Endothelial cell of umbilical vein (primary cell): ENCODE measurements around the gene FILIP1.

ENCODE experiments used
- EZH2 ChIP-seq: IDR thresholded peaks from 2 replicates; pipeline ENCODE4 v1.6.1; 2012; ENCODE audit warnings: borderline replicate concordance, low read depth, mild to moderate bottlenecking, moderate library complexity, low read length, inconsistent platforms; ENCODE audit not compliant: severe bottlenecking
- FOS ChIP-seq: IDR thresholded peaks from 2 replicates; pipeline ENCODE4 v1.6.1; 2011; ENCODE audit warnings: mild to moderate bottlenecking, low read length, moderate library complexity, borderline replicate concordance; ENCODE audit not compliant: insufficient read depth
- JUN ChIP-seq: IDR thresholded peaks from 2 replicates; pipeline ENCODE4 v1.6.1; 2011; ENCODE audit warnings: borderline replicate concordance, low read depth; ENCODE audit not compliant: insufficient read length, insufficient read depth
- MYC ChIP-seq: IDR thresholded peaks from one replicate; pipeline ENCODE4 v1.6.1; 2011; ENCODE audit warnings: mild to moderate bottlenecking, low read depth, low read length
- POLR2A ChIP-seq: IDR thresholded peaks from 2 replicates; pipeline ENCODE4 v1.6.1; 2012; ENCODE audit warnings: low read depth, mild to moderate bottlenecking, control low read depth, low read length
- POLR2AphosphoS5 ChIP-seq: IDR thresholded peaks from 2 replicates; pipeline ENCODE4 v1.6.1; 2012; ENCODE audit warnings: low read depth, mild to moderate bottlenecking, control low read depth, low read length, moderate library complexity; ENCODE audit not compliant: insufficient read depth
- TF ChIP-seq, protein P1 (sequence below), 2 donors: IDR thresholded peaks; 1 replicate in 1 of 2; 2 replicates in 1 of 2; pipeline ENCODE4 v1.5.1; 2011; ENCODE audit warnings: low read length in 2 of 2, mild to moderate bottlenecking in 2 of 2, moderate library complexity in 2 of 2, control low read depth in 1 of 2, inconsistent platforms in 1 of 2, low read depth in 1 of 2; ENCODE audit not compliant: insufficient read depth in 1 of 2; ENCODE audit errors: extremely low read depth in 1 of 2

DNA sequence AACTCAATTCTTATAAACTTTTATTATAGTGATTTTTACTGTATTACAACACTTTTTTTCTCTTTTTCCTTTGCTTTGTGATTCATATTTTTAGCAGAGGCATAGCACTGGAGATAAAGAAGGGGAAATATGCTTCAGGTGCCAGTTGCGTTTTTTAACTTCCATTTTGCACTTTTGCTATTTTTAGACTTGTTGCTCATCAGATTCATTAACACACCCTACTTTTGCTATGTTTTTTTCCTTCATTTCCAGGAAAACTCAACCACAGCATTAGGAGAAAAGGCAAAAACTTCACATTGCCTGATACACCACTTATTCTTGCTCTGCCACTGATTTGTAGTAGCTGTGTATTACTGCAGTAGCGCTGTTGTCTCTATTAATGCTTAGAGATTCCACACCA lies 201.0 kb downstream of the FILIP1 start:
- TF ChIP-seq, protein P1, sequence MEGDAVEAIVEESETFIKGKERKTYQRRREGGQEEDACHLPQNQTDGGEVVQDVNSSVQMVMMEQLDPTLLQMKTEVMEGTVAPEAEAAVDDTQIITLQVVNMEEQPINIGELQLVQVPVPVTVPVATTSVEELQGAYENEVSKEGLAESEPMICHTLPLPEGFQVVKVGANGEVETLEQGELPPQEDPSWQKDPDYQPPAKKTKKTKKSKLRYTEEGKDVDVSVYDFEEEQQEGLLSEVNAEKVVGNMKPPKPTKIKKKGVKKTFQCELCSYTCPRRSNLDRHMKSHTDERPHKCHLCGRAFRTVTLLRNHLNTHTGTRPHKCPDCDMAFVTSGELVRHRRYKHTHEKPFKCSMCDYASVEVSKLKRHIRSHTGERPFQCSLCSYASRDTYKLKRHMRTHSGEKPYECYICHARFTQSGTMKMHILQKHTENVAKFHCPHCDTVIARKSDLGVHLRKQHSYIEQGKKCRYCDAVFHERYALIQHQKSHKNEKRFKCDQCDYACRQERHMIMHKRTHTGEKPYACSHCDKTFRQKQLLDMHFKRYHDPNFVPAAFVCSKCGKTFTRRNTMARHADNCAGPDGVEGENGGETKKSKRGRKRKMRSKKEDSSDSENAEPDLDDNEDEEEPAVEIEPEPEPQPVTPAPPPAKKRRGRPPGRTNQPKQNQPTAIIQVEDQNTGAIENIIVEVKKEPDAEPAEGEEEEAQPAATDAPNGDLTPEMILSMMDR (IDR thresholded peaks at IDR 0.05; ENCODE audit: extremely low read depth in 1 of 2, insufficient read depth in 1 of 2, low read depth in 1 of 2, low read length in 2 of 2): no peak
- no peak for TF ChIP-seq POLR2A
- no peak for TF ChIP-seq MYC
- TF ChIP-seq POLR2AphosphoS5: no peak
- no peak for TF ChIP-seq EZH2
- no peak for TF ChIP-seq JUN
- TF ChIP-seq FOS: no peak
